Measurements from ENCODE around the gene NDUFB4.

- TF ChIP-seq, protein P1, sequence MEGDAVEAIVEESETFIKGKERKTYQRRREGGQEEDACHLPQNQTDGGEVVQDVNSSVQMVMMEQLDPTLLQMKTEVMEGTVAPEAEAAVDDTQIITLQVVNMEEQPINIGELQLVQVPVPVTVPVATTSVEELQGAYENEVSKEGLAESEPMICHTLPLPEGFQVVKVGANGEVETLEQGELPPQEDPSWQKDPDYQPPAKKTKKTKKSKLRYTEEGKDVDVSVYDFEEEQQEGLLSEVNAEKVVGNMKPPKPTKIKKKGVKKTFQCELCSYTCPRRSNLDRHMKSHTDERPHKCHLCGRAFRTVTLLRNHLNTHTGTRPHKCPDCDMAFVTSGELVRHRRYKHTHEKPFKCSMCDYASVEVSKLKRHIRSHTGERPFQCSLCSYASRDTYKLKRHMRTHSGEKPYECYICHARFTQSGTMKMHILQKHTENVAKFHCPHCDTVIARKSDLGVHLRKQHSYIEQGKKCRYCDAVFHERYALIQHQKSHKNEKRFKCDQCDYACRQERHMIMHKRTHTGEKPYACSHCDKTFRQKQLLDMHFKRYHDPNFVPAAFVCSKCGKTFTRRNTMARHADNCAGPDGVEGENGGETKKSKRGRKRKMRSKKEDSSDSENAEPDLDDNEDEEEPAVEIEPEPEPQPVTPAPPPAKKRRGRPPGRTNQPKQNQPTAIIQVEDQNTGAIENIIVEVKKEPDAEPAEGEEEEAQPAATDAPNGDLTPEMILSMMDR (IDR thresholded peaks at IDR 0.05 in 8 of 11, conservative IDR thresholded peaks at IDR 0.05 in 3 of 11) = peak in 2 of 11 experiments; percentile 12 to 21
- TF ChIP-seq POLR2AphosphoS5 (IDR thresholded peaks at IDR 0.05) (peak in 1 of 3 donors; percentile 65), POLR2A (IDR thresholded peaks at IDR 0.05) (no peak)
Observed at GRCh38 chr3:120555657-120556509, 40.3 kb upstream of the NDUFB4 start.
